Heart left ventricle (tissue), 16 donors: ENCODE data around the gene ARIH1. TPM values are rescaled to one million over a fixed set of nuclear protein-coding genes. Genes with fewer than 3 reads are reported as not detected.
A peak's percentile ranks its signal among the peaks of the same experiment; 100 is the strongest.

Source experiments
- ATAC-seq, 4 donors: fragments of 200-7000 bp; cut with Tn5 transposase; one replicate each; pipeline ENCODE4 v1.9.1; 2020 to 2022; ENCODE audit warnings: moderate library complexity in 4 of 4, mild to moderate bottlenecking in 3 of 4, moderate number of reproducible peaks in 1 of 4
- DNase-seq, 5 donors: peaks; one replicate each; pipeline ENCODE4 v3.0.0-alpha.2; 2020
- H3K27ac ChIP-seq, 12 donors: fragments of 200-600 bp; sonication (generic) in 4 of 12; one replicate each; pipeline versions ENCODE4 v1.5.0 to v1.8.0; 2016 to 2022; ENCODE audit warnings: mild to moderate bottlenecking in 2 of 12
- H3K27me3 ChIP-seq, 9 donors: fragments of 200-600 bp; sonication (generic) in 2 of 9; one replicate each; pipeline versions ENCODE4 v1.5.1 to v1.8.0; 2016 to 2022; ENCODE audit warnings: mild to moderate bottlenecking in 3 of 9
- H3K36me3 ChIP-seq, 9 donors: fragments of 200-600 bp; sonication (generic) in 2 of 9; one replicate each; pipeline versions ENCODE4 v1.5.0 to v1.8.0; 2018 to 2022; ENCODE audit warnings: mild to moderate bottlenecking in 2 of 9
- H3K4me1 ChIP-seq, 12 donors: fragments of 200-600 bp; sonication (generic) in 4 of 12; one replicate each; pipeline versions ENCODE4 v1.5.0 to v1.8.0; 2016 to 2022; ENCODE audit warnings: mild to moderate bottlenecking in 3 of 12
- H3K4me3 ChIP-seq, 12 donors: fragments of 200-600 bp; sonication (generic) in 4 of 12; one replicate each; pipeline versions ENCODE4 v1.5.0 to v1.8.0; 2017 to 2022; ENCODE audit warnings: mild to moderate bottlenecking in 9 of 12, moderate library complexity in 4 of 12
- H3K9me3 ChIP-seq, 12 donors: fragments of 200-600 bp; sonication (generic) in 4 of 12; one replicate each; pipeline versions ENCODE4 v1.5.0 to v1.8.0; 2016 to 2022; ENCODE audit warnings: mild to moderate bottlenecking in 1 of 12
- CTCF ChIP-seq, 12 donors: fragments of 200-600 bp; sonication (generic) in 4 of 12; IDR thresholded peaks; one replicate each; pipeline versions ENCODE4 v1.5.0 to v1.8.0; 2018 to 2022; ENCODE audit warnings: antibody characterized with exemption in 12 of 12, mild to moderate bottlenecking in 5 of 12
- POLR2A ChIP-seq, 2 donors: fragments of 450-650 bp; IDR thresholded peaks; one replicate each; pipeline ENCODE4 v1.6.1; 2017; ENCODE audit warnings: antibody characterized with exemption in 2 of 2, mild to moderate bottlenecking in 2 of 2, moderate library complexity in 2 of 2
- WGBS, 4 donors: extraction: QIAGEN DNeasy Blood & Tissue Kit in 2 of 4; methylation state at CpG; one replicate each; pipeline versions ENCODE4 v1.1.5 to v1.1.7; 2013 to 2018; 5-methylcytosine and 5-hydroxymethylcytosine counted together
- intact Hi-C, 10 donors: fragments of 100-400 bp; cut with DNase I; formaldehyde crosslinking; loops; one replicate each; pipeline versions ENCODE4 v1.11.1 to v1.14.2; 2022
- polyA plus RNA-seq, 2 donors: library from polyadenylated mRNA; stranded (reverse); fragments of 200-250 nt; gene quantifications; one replicate each; pipeline ENCODE4 v1.2.3, GENCODE V29; 2013
- total RNA-seq, 9 donors: library from RNA; depleted of rRNA in 2 of 9; stranded (reverse); fragments of >200 nt in 2 of 9; fragmentation: NEBNext Ultra II Directional in 3 of 9; extraction: Animal tissue kit (Norgen Biotek cat#: 25700) in 3 of 9; gene quantifications; one replicate each; pipeline versions ENCODE4 v1.1.0 to v1.2.4, GENCODE V29; 2016 to 2023
- donor health status: ischemic (EF 13 %, LVEDD 7.1; RV severe dilation, severe dysfunction).
- donor health status: healthy with polysubstance abuse.
- donor health status: DM: no; HTN: yes; CAD: no.
- donor health status: DM: no; HTN: no; CAD: no.
- donor health status: ischemic (EF 25% LVEDD 6.9; RV normal size, moderate dysfunction).
- donor health status: ischemic (EF 25% LVEDD 5.7; RV mildly dilated, moderate dysfunction).
- donor health status: healthy.
- donor health status: DM: yes; HTN: yes; CAD: no.
- donor health status: ischemic (EF 35%, LVEDD 5.7; RV mildly dilated, moderate dysfunction).
- donor health status: nonischemic (EF 11% LVEDD 7.7; RV severe dilation, severe dysfunction).
- donor health status: DM: yes; HTN: yes; CAD: no.
- donor health status: PGD.
- donor health status: ischemic (EF 29% LVEDD 5.4; RV normal size, mild dysfunction).
- donor health status: nonischemic (EF 23%, LVEDD 6.1; RV moderate dilation, normal function).

Gene ARIH1
- total and polyA plus RNA-seq, 11 donors, result 25.3 to 217 (median 158) TPM

- 73 to 86% (median 78%) methylated on average over 1 of the region's 1 CpG for WGBS, 4 donors
- H3K27me3 ChIP-seq, result no peaks in the 10 kb centered on the region
- no peaks in the 10 kb centered on the region for H3K9me3 ChIP-seq
- H3K27ac ChIP-seq, result no peak overlapping the region
- H3K4me3 ChIP-seq, result no peak overlapping the region
- peaks cover 0 to 27% (median 0%) of the 10 kb centered on the region in 12 donors for H3K4me1 ChIP-seq
- ATAC-seq, result no peak
- peaks cover 0 to 86% (median 68%) of the 10 kb centered on the region in 9 donors for H3K36me3 ChIP-seq
- no peak for DNase-seq
- intact Hi-C loops, result no loop called here
- TF ChIP-seq CTCF (IDR thresholded peaks at IDR 0.05) (no peak), POLR2A (IDR thresholded peaks at IDR 0.05) (no peak)
Observed at GRCh38 chr15:72560458-72560857, 86.3 kb downstream of the ARIH1 start.

GRCh38 chr15:72562386-72562785 is 88.3 kb downstream of the ARIH1 start:
- DNase-seq, result no peak
- ATAC-seq, result no peak
- no peak overlapping the region for H3K27ac ChIP-seq
- no peak for TF ChIP-seq POLR2A (IDR thresholded peaks at IDR 0.05)
- no peak for TF ChIP-seq CTCF (IDR thresholded peaks at IDR 0.05)
- no peaks in the 10 kb centered on the region for H3K9me3 ChIP-seq
- H3K4me1 ChIP-seq, result peaks cover 0 to 27% (median 0%) of the 10 kb centered on the region in 12 donors
- peaks cover 0 to 88% (median 71%) of the 10 kb centered on the region in 9 donors for H3K36me3 ChIP-seq
- no peaks in the 10 kb centered on the region for H3K27me3 ChIP-seq
- intact Hi-C loops, result no loop called here
- no peak overlapping the region for H3K4me3 ChIP-seq

GRCh38 chr15:72562878-72563277 is 88.7 kb downstream of the ARIH1 start:
- no peak for TF ChIP-seq POLR2A (IDR thresholded peaks at IDR 0.05)
- no peak for TF ChIP-seq CTCF (IDR thresholded peaks at IDR 0.05)
- H3K9me3 ChIP-seq, result no peaks in the 10 kb centered on the region
- DNase-seq (no peak), ATAC-seq (peak in 1 of 4 donors; percentile 15)
- intact Hi-C loops, result no loop called here
- 91 to 98% (median 95%) methylated on average over 2 of the region's 2 CpGs for WGBS, 4 donors
- no peaks in the 10 kb centered on the region for H3K27me3 ChIP-seq
- H3K4me1 ChIP-seq, result peaks cover 0 to 27% (median 0%) of the 10 kb centered on the region in 12 donors
- H3K27ac ChIP-seq, result no peak overlapping the region
- no peak overlapping the region for H3K4me3 ChIP-seq
- peaks cover 0 to 90% (median 73%) of the 10 kb centered on the region in 9 donors for H3K36me3 ChIP-seq

GRCh38 chr15:72564091-72564490 is 90.0 kb downstream of the ARIH1 start:
- no peak for ATAC-seq
- H3K27me3 ChIP-seq, result no peaks in the 10 kb centered on the region
- 91 to 96% (median 93%) methylated on average over 1 of the region's 1 CpG for whole genome bisulfite sequencing, 4 donors

GRCh38 chr15:72566973-72567372 is 92.8 kb downstream of the ARIH1 start:
- Histone ChIP-seq H3K27ac (no peak overlapping the region), H3K9me3 (no peaks in the 10 kb centered on the region), H3K27me3 (no peaks in the 10 kb centered on the region), H3K4me1 (peaks cover 0 to 15% (median 0%) of the 10 kb centered on the region in 12 donors), H3K36me3 (peaks cover 0 to 100% (median 74%) of the 10 kb centered on the region in 9 donors), H3K4me3 (no peak overlapping the region)
- ATAC-seq (no peak), DNase-seq (no peak)
- TF ChIP-seq POLR2A (IDR thresholded peaks at IDR 0.05) (no peak), CTCF (IDR thresholded peaks at IDR 0.05) (no peak)
- 49 to 64% (median 51%) methylated on average over 1 of the region's 1 CpG for WGBS, 4 donors
- intact Hi-C loops, result no loop called here

More at GRCh38 chr15:72564091-72564490, 90.0 kb downstream of the ARIH1 start:
- Histone ChIP-seq H3K4me3 (no peak overlapping the region), H3K36me3 (peaks cover 0 to 90% (median 64%) of the 10 kb centered on the region in 9 donors), H3K9me3 (no peaks in the 10 kb centered on the region), H3K4me1 (peaks cover 0 to 27% (median 0%) of the 10 kb centered on the region in 12 donors), H3K27ac (peak overlapping the region in 1 of 12 donors; percentile 47)
- no peak for DNase-seq
- intact Hi-C loops, result no loop called here
- no peak for TF ChIP-seq POLR2A (IDR thresholded peaks at IDR 0.05)
